Measurements from ENCODE around the gene HOXC12. TPM values are rescaled to one million over a fixed set of nuclear protein-coding genes. Genes with fewer than 3 reads are reported as not detected.

Gene HOXC12
- total and polyA plus RNA-seq, 12 donors, result not detected

DNA sequence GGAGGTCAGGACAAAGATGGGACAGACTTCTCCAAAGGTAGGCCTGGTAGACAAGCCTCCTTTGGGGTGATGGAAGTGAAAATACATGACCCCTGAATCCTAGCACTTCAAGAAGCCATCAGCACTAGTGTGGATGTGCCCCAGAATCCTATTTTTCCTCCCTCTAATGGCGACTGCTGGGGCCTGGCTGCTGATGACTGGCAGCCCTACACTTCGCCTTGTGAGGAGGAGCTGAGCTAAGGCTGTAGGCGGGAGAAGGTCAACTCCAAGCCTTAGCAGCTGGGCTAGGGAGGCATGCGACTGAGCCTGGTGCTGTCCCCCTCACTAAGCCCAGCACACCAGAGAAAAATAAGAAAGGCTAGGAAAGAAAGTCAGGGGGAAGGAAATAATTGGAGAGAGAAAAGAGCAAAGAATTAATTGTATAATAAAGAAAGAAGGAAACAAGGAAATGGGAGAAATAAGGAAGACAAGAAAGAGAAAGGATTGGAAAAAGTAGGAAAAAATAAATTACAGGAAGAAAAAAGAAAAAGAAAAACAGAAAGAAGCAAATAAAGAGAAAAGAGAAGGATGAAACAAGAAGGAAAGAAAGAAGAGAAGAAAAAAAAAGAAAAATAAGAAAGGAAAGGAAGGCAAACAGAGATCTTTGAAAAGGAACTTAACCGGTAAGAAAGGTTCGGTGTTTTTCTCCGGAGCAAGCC, 25.6 kb downstream of the HOXC12 start:
- peaks cover 88% of the 10 kb centered on the region for H3K27me3 ChIP-seq
- TF ChIP-seq POLR2A (IDR thresholded peaks at IDR 0.05), result no peak
- TF ChIP-seq, protein P1, sequence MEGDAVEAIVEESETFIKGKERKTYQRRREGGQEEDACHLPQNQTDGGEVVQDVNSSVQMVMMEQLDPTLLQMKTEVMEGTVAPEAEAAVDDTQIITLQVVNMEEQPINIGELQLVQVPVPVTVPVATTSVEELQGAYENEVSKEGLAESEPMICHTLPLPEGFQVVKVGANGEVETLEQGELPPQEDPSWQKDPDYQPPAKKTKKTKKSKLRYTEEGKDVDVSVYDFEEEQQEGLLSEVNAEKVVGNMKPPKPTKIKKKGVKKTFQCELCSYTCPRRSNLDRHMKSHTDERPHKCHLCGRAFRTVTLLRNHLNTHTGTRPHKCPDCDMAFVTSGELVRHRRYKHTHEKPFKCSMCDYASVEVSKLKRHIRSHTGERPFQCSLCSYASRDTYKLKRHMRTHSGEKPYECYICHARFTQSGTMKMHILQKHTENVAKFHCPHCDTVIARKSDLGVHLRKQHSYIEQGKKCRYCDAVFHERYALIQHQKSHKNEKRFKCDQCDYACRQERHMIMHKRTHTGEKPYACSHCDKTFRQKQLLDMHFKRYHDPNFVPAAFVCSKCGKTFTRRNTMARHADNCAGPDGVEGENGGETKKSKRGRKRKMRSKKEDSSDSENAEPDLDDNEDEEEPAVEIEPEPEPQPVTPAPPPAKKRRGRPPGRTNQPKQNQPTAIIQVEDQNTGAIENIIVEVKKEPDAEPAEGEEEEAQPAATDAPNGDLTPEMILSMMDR (IDR thresholded peaks at IDR 0.05), result no peak
- H3K4me3 ChIP-seq, result no peak overlapping the region
- H3K27ac ChIP-seq, result no peak overlapping the region
- no peaks in the 10 kb centered on the region for H3K9me3 ChIP-seq (replicated peaks in 1 of 3)
- H3K4me1 ChIP-seq (replicated peaks in 1 of 2), result peaks cover 3 to 5% of the 10 kb centered on the region in 2 donors
- intact Hi-C loops (cut with DNase I), result no loop called here
- DNase-seq, result no peak
- H3K36me3 ChIP-seq (replicated peaks in 1 of 2), result no peaks in the 10 kb centered on the region
- 53 to 67% (median 57%) methylated on average over 7 of the region's 7 CpGs for WGBS, 4 donors

DNA sequence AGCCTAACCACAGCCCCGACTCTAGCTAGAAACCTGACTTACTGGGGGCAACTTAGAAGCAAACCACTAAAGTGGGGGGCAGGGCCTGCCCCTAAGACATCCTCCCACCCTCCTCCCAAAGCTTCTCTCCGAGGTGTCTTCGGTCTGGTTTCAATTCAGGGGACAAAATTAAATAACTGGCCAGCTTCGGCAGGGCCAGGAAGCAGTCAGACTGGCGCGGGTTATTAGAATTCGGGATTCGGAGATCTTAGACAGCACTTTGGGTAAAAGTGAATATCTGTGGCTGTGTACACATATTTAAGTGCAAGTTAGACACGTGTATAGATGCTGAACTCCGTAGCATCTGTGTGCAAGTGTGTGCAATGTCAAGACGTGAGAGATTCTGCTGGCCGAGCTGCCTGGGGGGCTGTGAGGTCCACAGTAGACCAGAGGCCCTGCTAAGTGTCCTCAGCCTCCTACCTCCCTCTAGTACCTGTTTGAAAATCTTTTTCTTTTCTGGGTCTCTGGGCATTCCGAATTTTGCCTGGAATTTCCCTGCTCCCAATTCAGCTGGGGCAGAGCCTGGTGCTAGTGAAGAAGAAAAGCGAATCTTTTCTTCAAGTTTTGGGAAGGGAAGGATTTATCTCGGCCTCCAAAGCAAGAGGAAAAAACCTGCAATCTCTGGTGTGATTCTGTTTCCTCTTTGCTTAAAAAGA, 26.2 kb downstream of the HOXC12 start:
- Histone ChIP-seq H3K36me3 (replicated peaks in 1 of 2) (no peaks in the 10 kb centered on the region), H3K27ac (no peak overlapping the region), H3K27me3 (peaks cover 88% of the 10 kb centered on the region), H3K4me3 (no peak overlapping the region), H3K9me3 (replicated peaks in 1 of 3) (no peaks in the 10 kb centered on the region), H3K4me1 (replicated peaks in 1 of 2) (peaks cover 4 to 9% of the 10 kb centered on the region in 2 donors)
- intact Hi-C loops (cut with DNase I), result no loop called here
- TF ChIP-seq, protein P1 (IDR thresholded peaks at IDR 0.05), result no peak
- TF ChIP-seq POLR2A (IDR thresholded peaks at IDR 0.05), result no peak
- no peak for DNase-seq
- 42 to 60% (median 53%) methylated on average over 15 of the region's 15 CpGs for whole genome bisulfite sequencing, 4 donors

DNA sequence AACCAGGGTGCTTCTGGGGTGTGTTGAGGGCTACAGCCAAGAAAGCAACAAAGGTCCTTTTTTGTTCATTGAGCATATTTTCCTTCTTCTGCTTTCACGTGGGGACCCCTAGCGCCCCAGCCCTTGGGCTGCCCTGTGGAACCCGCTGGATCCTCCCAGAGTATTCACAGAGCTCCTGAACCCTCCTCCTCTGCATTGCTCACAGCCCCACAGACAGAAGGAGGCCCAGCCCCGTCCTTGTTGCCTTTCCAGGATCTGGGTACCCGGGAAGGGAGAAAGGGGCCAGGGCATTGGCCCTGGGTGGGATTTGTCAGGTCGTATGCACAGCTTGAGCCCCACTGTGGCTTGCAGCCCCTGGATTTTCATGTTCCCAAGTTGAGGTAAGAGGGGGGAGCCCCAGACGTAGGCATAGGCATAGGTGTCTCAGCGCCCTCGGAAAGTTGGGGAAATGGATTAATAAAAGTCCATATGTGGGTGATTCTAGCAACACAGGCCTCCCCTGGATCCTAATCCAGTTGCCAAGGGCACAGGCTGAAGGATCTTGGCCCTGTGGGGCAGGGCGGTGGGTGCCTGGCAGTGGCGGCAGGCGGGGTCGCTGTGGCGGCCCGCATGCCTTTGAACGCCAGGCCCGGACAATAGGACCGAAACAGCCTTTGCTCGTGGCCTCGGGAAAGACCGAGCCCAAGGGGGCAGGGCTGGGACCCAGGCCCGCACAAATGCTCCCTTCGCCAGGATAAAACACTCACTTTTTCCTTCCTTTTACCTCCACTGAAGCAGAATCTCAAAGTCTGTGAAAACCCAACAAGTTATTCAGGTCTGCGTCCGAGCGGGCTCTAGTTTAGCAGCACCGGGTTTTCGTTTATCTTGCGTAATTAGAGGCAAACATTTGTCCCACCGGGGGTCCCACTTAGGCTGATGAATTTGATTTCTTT, 27.2 kb downstream of the HOXC12 start:
- peaks cover 4 to 13% of the 10 kb centered on the region in 2 donors for H3K4me1 ChIP-seq (replicated peaks in 1 of 2)

More for the DNA sequence above, 27.2 kb downstream of the HOXC12 start:
- Histone ChIP-seq H3K27me3 (peaks cover 88% of the 10 kb centered on the region), H3K9me3 (replicated peaks in 1 of 3) (no peaks in the 10 kb centered on the region), H3K4me3 (no peak overlapping the region), H3K36me3 (replicated peaks in 1 of 2) (no peaks in the 10 kb centered on the region), H3K27ac (no peak overlapping the region)
- DNase-seq, result no peak
- WGBS, 4 donors, result 37 to 46% (median 42%) methylated on average over 28 to 30 of the region's 30 CpGs
- intact Hi-C loops (cut with DNase I), result no loop called here
- TF ChIP-seq POLR2A (IDR thresholded peaks at IDR 0.05), result no peak
- TF ChIP-seq, protein P1 (IDR thresholded peaks at IDR 0.05), result no peak

Measured in adrenal gland (tissue), 12 donors.